ENCODE results near the gene CSF2RB.

The CSF2RB gene

GRCh38 chr22:36964106-36964505, 50.7 kb downstream of the CSF2RB start:
- no peak for DNase-seq (ENCODE audit: extremely low read depth, low read depth)
- TF ChIP-seq CTCF (IDR thresholded peaks at IDR 0.05; ENCODE audit: low read depth, low read length, missing control alignments), result no peak
- H3K4me3 ChIP-seq (replicated peaks; ENCODE audit: low read depth, low read length), result no peak overlapping the region

- DNase-seq (ENCODE audit: extremely low read depth, low read depth), result no peak
- no peak for TF ChIP-seq CTCF (IDR thresholded peaks at IDR 0.05; ENCODE audit: low read depth, low read length, missing control alignments)
- no peak overlapping the region for H3K4me3 ChIP-seq (replicated peaks; ENCODE audit: low read depth, low read length)
Measured at GRCh38 chr22:36965696-36966095, 52.3 kb downstream of the CSF2RB start.

GRCh38 chr22:36966851-36967540, 53.6 kb downstream of the CSF2RB start:
- no peak for DNase-seq (ENCODE audit: extremely low read depth, low read depth)
- TF ChIP-seq CTCF (IDR thresholded peaks at IDR 0.05; ENCODE audit: low read depth, low read length, missing control alignments), result no peak

GRCh38 chr22:36968249-36968964, 55.0 kb downstream of the CSF2RB start:
- no peak for TF ChIP-seq CTCF (IDR thresholded peaks at IDR 0.05; ENCODE audit: low read depth, low read length, missing control alignments)
- no peak overlapping the region for H3K4me3 ChIP-seq (replicated peaks; ENCODE audit: low read depth, low read length)
- DNase-seq (ENCODE audit: extremely low read depth, low read depth), result no peak

More at GRCh38 chr22:36966851-36967540, 53.6 kb downstream of the CSF2RB start:
- H3K4me3 ChIP-seq (replicated peaks; ENCODE audit: low read depth, low read length), result no peak overlapping the region

- TF ChIP-seq CTCF (IDR thresholded peaks at IDR 0.05; ENCODE audit: low read depth, low read length, missing control alignments), result no peak
- H3K4me3 ChIP-seq (replicated peaks; ENCODE audit: low read depth, low read length), result no peak overlapping the region
- DNase-seq (ENCODE audit: extremely low read depth, low read depth), result no peak
Measured at GRCh38 chr22:36971341-36972125, 58.1 kb downstream of the CSF2RB start.

GRCh38 chr22:36976606-36977005, 63.2 kb downstream of the CSF2RB start:
- TF ChIP-seq CTCF (IDR thresholded peaks at IDR 0.05; ENCODE audit: low read depth, low read length, missing control alignments), result no peak
- H3K4me3 ChIP-seq (replicated peaks; ENCODE audit: low read depth, low read length), result no peak overlapping the region
- no peak for DNase-seq (ENCODE audit: extremely low read depth, low read depth)
